ENCODE measurements around the gene ANXA9.

The ANXA9 gene, protein sequence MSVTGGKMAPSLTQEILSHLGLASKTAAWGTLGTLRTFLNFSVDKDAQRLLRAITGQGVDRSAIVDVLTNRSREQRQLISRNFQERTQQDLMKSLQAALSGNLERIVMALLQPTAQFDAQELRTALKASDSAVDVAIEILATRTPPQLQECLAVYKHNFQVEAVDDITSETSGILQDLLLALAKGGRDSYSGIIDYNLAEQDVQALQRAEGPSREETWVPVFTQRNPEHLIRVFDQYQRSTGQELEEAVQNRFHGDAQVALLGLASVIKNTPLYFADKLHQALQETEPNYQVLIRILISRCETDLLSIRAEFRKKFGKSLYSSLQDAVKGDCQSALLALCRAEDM

DNA sequence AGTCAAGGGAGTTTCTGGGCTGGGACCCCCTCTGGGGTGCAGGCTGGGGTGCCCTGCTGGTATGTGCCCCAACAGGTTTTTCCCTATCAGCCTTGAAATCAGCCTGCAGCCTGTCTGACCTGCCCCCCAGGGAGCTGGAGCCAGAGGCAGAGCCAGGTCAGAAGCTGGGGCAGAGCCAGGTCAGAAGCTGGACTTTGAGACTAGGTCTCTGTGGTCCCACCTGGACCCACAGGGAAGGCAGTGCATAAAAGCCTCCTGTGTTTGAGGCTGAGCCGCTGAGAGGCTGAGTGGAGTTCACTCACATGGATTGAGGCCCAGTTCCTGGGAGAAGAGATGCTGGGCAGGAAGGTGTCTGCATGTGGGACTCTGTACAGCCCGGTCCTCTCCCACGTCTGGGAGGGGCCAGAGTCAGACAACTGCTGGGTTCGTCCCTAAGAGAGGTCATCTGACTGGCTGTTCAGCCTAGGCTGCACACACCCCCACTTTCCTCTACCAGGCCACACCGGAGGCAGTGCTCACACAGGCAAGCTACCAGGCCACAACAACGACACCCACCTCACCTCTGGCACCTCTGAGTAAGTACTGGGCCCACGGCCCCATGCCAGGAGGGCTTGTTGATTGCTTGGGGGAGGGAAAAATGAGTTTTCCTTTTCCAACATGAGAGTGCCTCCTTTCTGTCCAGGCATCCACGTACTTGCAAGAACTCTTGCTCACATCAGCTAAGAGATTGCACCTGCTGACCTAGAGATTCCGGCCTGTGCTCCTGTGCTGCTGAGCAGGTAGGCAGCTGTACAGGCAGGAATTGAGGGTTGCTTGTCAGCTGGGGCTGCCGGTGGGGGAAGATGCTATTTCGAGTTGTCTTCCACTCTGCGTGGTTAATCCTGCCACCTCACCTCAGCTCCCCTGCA is at the start of gene ANXA9:
Gene ANXA9 (plus strand): TSS at position 488 of the 908 bp plus-strand sequence. CDS start 814 bp downstream, outside the sequence.
- no peak for DNase-seq (ENCODE audit: low spot score)

DNA sequence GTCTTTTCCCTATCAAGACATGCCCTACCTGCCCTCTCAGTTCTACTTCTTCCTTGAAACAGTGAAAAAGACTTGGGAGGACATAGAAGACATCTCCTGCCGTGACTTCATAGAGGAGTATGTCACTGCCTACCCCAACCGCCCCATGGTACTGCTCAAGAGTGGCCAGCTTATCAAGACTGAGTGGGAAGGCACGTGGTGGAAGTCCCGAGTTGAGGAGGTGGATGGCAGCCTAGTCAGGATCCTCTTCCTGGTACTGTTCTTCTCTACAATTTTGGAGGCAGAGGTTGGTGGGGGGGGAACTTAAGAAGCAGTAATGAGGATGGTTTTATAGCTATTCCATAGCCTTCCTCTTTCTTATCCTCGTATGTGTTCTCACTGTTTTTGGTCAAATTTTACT is 37.2 kb upstream of the ANXA9 start:
- no peak for DNase-seq (ENCODE audit: low spot score)

DNA sequence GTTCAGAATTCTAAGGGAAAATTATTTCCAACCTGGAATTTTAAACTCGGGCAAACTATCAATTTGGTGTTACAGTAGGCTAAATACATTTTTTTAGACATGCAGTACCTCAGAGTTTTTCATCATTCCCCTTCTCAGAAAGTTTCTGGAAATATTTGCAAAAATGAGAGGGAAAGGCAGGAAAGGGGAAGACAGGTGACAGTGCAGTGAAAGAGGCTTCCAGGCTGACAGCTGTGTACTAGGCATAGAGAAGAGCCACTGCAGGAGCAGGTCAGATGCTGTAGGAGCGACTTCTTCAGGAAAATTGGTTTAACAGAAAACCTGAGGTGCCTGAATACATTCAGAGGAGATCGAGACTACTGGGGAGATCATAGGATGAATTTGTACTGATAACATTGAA is 27.4 kb upstream of the ANXA9 start:
- DNase-seq (ENCODE audit: low spot score): no peak

DNA sequence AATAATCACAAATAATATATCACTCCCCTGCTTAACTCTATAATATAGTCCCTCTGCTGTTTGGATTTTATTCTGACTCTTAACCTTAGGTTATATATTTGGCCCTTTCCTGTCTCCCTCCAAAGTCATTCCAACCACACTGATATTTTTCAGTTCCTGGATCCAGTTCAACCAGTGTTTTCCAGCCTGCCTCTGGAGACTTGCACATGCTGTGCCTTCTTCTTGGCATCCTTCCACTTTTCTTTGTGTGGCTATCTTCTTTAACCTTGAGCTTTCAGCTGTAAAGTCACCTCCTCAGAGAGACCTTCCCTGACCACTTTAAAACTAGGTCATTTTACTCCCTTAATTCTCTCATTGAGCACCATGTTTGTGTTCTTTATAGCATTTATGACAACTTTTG is 26.8 kb upstream of the ANXA9 start:
- no peak for DNase-seq (ENCODE audit: low spot score)

DNA sequence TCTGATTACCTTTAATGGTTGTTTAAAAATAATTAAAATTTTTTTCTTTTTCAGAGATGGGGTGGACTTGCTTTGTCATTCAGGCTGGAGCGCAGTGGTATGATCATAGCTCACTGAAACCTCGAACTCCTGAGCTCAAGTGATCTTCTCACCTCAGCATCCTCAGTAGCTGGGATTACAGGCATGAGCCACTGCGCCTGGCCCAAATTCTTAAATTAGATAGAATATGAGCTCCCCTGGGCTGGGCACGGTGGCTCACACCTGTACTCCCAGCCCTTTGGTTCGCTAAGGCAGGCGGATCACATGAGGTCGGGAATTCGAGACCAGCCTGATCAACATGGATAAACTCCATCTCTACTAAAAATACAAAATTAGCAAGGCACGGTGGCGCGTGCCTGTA is 24.4 kb upstream of the ANXA9 start:
- no peak for DNase-seq (ENCODE audit: low spot score)

DNA sequence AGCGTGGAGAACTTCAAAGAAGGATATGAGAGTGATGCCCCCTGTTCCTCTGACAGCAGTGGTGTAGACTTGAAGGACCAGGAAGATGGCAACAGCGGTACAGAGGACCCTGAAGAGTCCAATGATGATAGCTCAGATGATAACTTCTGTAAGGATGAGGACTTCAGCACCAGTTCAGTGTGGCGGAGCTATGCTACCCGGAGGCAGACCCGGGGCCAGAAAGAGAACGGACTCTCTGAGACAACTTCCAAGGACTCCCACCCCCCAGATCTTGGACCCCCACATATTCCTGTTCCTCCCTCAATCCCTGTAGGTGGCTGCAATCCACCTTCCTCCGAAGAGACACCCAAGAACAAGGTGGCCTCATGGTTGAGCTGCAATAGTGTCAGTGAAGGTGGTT is 21.4 kb upstream of the ANXA9 start:
- DNase-seq (ENCODE audit: low spot score): no peak

DNA sequence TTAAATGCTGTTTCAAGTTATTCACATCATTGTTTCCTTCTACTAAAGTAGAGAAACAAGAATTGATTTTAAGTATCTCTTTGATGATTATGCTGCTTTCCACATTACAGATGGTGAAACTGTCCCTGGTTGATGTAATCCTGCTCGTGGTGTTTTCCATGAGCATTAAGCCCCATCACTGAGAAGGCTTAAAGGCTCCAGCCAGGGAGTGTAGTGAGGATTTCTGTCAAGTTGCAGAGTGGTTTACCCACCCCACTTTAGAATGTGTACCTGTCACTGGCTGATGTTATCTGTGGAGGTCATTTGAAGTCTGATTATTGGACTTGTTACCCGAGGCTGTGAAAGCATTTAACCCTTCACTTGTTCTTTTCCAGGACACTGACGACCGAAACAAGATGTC is 20.3 kb upstream of the ANXA9 start:
- no peak for DNase-seq (ENCODE audit: low spot score)

DNA sequence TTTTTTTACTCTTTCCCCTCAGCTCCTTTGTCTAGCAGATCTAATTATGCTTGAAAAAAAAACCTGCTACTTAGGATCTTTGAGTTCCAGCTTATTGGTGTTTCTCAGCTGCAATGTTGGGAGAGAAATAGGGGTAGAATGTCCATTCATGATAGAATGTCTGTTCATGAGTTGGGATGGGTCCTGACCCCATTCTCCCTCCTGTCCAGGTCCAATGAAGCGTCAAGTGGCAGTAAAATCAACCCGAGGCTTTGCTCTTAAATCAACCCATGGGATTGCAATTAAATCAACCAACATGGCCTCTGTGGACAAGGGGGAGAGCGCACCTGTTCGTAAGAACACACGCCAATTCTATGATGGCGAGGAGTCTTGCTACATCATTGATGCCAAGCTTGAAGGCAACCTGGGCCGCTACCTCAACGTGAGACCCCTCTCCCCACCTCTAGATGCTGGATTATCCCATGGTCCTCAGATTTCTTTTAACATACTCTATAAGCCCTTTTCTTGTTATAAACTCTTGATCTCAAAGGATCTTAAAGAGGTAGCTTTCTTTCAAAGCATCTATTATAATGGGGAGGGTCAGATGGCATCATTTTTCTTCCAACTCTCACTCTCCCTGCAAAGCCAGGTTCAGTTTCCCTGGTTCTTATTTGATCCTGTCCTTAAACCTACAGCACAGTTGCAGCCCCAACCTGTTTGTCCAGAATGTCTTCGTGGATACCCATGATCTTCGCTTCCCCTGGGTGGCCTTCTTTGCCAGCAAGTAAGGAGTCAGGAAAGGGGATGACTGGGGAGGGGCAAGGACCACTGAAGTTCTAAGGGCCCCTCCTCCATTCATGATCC is 18.6 kb upstream of the ANXA9 start:
- no peak for DNase-seq (ENCODE audit: low spot score)

DNA sequence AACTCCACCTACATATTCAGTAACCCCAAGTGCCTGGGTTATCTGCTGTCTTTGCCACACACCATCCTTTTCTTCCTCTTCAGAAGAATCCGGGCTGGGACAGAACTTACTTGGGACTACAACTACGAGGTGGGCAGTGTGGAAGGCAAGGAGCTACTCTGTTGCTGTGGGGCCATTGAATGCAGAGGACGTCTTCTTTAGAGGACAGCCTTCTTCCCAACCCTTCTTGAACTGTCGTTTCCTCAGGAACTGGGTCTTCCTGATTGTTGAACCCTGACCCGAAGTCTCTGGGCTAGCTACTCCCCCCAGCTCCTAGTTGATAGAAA is 18.0 kb upstream of the ANXA9 start:
- DNase-seq (ENCODE audit: low spot score): no peak

DNA sequence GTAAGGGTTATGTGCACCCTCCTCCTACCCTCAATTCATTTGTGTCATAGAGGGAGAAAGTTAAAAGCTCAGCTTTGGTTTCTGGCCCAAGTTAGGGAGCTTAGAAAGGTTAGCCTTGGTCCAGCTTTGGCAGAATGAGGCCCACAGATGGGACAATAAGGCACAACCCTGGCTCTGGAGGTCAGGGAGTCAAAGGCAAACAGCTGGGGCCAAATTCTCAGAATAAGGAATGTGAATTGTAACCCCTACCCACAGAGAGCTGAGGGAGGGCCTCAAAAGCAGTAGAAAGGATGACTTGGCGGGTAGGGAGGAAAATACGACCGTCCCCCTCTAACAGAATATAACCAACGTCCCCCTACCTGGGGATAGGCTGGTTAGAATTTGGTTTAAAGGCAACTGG is 16.5 kb upstream of the ANXA9 start:
- no peak for DNase-seq (ENCODE audit: low spot score)

DNA sequence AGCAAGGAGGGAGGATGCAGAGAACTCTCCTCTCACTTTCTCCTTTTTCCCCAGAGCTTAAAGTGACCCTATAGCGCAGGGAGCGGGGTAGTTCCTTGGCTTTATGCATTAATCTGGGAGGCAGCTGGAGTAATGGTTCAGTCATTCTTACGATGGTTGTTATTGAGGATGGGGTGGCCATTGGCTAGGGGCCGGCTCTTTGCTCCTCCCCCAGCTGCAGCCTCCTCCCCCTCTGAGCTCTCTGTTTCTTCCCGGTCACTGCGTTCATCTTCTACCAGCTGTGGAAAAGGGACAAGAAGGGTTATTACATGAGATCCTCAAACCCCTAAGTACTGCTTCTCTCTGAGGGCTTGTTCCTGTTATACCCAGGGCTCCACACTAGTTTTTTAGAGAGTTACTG is 16.1 kb upstream of the ANXA9 start:
- DNase-seq (ENCODE audit: low spot score): no peak

DNA sequence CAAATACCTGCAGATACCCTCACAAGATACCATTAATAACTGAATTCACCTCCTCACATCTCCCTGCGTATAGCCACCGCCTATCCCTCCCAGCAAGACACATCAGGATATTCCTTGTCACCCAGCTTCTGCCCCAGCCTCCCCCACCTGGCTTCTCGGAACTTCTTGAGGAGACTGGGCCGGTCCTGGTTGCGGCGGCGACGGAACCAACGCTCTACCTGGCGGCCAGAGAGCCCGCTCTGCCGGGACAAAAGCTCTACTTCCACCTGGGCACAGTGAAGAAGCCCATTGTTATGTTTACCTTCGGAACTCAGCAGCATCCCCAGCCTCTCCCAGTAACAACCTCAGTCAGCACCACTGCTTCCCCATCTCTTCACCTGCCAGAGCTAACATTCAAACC is 14.2 kb upstream of the ANXA9 start:
- no peak for DNase-seq (ENCODE audit: low spot score)

DNA sequence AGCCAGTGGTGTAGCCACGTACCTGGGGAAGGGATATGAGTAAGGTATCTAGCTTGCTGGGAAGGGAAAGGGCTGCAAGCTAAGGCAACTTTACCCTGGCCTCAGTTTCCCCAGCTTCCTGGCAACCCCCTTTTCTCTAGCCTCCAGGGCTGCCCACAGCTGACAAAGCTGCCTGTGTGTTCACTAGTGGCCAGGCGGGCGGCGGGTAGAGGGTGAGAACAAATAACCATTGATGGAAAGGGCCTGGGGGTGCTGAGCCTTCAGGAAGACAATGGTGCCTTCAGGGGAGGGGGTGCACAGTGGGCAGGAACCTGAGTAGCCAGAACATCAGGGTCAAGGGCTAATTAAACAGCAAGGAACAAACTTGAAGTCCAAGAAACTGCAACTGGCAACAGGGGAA is 13.6 kb upstream of the ANXA9 start:
- DNase-seq (ENCODE audit: low spot score): no peak

DNA sequence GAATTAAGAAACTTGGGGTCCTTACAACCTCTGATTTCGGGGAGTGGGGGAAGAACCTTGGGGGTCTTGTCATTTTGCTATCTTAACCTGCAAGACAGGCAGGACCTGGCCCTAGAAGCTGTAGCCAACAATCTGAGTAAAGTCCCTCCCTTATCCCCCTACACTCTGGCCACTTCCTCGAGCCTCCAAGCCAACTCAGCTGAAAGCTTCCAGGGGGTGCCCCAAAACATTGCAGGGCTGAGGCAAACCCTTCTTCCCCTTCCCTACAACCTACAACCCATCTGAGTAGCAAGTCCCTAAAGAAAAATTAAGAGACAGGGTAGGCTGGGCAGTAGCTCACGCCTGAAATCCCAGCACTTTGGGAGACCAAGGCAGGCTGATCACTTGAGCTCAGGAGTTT is 12.5 kb upstream of the ANXA9 start:
- DNase-seq (ENCODE audit: low spot score): no peak

DNA sequence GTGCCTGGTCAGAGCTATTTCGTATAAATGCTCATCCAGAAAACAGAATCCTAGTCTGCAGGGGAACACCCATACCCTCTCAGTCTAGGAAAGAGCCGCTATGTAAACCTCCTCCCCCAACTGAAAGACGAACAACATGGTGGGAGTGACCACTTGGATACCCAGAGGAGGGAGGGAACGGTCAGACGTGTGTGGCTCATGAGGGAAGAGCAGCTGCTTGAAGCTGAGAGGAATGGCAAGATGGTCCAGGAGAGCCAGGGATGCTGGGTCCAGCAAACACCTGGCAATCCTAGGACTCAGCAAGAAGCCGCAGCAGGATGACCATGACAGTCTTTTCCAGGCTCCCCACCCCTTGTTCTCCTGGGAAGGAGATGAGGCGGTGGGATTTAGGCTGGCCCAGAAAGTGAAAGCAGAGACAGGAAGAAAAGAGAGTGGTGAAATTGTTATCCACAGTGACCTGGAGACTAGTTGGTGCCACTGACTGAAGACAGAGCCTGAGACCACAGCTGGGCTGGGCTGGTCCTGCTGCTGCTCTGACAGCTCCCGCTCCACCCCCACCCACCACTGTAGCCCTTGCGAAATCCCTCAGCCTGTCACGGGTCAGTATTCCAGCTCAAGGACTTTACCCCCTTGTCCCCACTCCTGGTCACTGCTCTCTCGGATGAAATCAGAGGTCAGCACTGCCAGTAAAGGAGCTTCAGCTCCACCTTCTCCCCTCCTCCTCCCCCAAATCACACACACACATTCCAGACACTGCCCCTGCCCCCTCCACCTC is 11.1 kb upstream of the ANXA9 start:
- DNase-seq (ENCODE audit: low spot score): no peak

DNA sequence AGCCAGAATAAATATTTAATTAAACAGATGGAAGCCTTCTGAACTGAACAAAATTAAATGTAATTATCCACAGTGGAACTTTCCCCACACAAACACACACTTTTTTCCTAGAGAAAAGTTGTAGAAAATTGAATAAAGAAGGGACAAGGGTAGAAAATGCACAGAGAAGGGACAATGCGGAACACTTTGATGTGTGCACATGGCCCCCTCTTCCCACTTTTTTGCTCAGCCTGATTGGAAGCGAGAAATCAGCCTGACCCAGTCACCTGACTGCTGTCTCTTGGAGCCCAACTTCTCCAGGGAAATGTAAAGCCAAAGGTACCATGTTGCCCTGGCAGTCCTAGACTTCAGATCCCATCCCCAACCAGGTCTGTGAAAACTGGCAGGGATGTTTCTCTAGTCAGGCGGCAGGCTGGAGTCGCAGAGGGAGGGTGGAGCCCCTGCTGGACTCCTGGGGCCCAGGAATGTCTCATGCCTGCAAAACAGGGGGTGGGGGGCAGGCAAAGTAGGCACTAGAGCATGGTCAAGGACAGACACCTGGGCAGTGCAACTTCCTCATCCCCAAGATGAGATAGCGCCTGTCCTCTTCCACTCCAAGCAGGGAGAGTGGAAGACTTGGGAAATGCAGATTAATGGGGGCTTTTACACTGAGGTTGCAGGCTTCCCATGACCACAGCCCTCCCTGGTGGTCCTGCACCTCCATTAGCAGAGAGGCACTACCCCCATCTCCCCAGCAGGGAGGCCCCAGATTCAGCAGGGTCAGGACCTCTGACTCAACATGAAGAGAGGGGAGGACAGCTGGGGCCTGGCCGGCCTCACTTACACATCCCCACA is 10.3 kb upstream of the ANXA9 start:
- no peak for DNase-seq (ENCODE audit: low spot score)

DNA sequence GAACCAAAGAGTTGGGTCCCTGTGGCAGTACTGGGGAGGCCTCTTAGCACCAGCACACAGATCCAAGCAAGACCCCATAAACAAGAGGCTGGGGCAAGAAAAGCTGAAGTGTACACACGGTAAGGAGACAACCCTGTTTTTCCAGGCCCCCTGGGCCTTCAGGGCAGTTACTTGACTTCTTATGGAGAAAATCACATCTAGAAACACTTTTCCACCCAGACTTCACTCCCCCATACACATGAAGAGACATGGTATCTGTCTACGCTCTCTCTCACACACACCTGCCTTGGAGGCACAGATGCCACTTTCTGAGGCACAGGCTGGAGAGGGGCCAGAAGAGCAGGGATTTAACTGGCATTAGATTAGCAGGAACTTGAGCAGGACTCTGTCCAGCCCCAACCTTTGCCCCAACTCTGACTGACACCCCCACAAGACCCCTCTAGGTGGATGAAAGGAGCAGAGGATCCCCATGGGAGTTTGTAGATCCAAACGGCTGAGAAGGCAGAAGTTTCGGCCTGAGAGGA is 9.6 kb upstream of the ANXA9 start:
- DNase-seq (ENCODE audit: low spot score): no peak

DNA sequence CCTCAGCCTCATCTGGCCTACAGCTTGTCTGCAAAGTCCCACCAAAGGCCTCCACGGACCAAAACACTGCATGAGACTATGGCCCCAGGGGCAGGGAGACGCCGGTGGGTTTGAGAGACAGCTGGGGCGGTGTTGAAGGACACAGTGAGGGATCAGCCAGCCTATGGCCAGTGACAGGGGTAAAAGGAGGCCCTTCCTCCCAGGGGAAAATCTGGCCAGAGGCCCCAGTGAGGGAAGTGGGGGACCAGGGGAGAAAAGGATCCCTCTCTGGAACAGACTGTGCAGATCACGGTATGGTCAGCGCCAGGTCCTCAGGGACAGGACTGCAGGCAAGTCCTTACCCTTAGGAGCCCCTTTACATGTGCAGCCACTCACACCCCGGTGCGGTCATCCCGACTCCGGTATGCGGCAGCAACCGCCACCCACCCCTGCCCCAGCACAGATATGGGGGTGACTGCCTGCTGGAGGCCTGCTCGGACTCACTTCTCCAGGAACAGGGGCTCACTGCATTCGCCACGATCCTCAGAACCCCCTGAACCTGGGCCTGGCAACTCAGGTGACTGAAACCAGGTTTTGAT is 8.7 kb upstream of the ANXA9 start:
- no peak for DNase-seq (ENCODE audit: low spot score)

DNA sequence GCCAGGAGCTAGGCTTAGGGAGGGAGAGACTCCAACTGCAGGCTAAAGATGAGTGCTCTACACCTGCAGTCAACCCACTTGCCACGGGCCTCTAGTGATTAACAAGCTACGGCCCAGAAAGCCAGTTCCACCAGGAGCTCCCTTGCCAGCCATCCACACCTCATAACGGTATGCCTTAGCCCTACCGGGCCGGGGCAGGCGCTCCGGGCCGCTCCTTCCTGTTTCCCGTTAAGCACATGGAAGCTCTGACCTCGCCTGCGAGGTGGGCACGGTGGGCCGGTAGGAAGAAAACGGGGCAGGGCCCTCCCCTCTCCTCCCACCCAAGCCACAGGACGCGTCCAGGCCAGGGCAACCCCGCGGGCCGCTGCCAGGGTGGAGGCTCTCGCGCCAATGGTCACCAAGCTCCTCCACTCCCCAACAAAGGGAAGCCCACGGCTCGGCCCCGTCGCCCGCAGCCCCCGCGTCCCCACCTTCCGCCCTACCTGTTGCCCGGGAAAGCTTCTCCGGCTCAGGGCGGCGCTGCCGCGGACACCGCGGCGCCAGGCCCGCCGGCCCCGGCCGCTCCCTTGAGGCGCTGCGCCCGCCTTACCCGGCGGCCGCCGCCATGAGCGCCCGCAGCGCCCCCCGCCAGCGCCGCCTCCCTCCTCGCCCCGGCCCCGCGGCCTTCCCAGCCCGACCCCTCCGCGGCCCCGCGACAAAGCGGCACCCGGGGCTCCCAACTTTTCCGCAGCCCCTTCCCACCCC is 8.1 kb upstream of the ANXA9 start:
- DNase-seq (ENCODE audit: low spot score): peak; percentile 52
